K562 (cell line): ENCODE measurements around the gene NME4. TPM values are rescaled to one million over a fixed set of nuclear protein-coding genes. Genes with fewer than 3 reads are reported as not detected.

Experiments used
- CBX1 ChIP-seq: sonication (generic); IDR thresholded peaks from 2 replicates; pipeline ENCODE4 v1.6.1; 2016; ENCODE audit warnings: antibody characterized with exemption, low read depth, mild to moderate bottlenecking
- CC2D1A ChIP-seq: fragments of 450-650 bp; IDR thresholded peaks from 2 replicates; pipeline ENCODE4 v1.6.1; 2017; ENCODE audit warnings: mild to moderate bottlenecking
- CTBP1 ChIP-seq: fragments of 450-650 bp; IDR thresholded peaks from 2 replicates; pipeline ENCODE4 v1.6.1; 2016; ENCODE audit warnings: borderline replicate concordance
- CTCF ChIP-seq, 3 experiments: IDR thresholded peaks in 2 of 3; conservative IDR thresholded peaks in 1 of 3; 2 replicates each; pipeline ENCODE4 v1.5.1; 2011 to 2012; ENCODE audit warnings: low read length in 3 of 3, mild to moderate bottlenecking in 3 of 3, control low read depth in 2 of 3, improper control_type of control experiment in 1 of 3, inconsistent platforms in 1 of 3, low read depth in 1 of 3, mixed read lengths in 1 of 3, moderate library complexity in 1 of 3; ENCODE audit not compliant: insufficient read depth in 2 of 3
- E2F3 ChIP-seq: fragments of 250-450 bp; sonication (Bioruptor Pico); IDR thresholded peaks from 2 replicates; pipeline ENCODE4 v1.4.0; 2020; ENCODE audit warnings: mild to moderate bottlenecking
- GABPB1 ChIP-seq: sonication (generic); formaldehyde crosslinking; IDR thresholded peaks from 2 replicates; pipeline ENCODE4 v1.8.0; 2022; ENCODE audit warnings: mild to moderate bottlenecking, missing genetic modification reagents
- KDM1A ChIP-seq, 2 experiments: fragments of 450-650 bp; IDR thresholded peaks; 2 replicates each; pipeline ENCODE4 v1.6.1; 2016; ENCODE audit warnings: mild to moderate bottlenecking in 2 of 2
- MCM2 ChIP-seq: fragments of 450-650 bp; IDR thresholded peaks from 2 replicates; pipeline ENCODE4 v1.6.1; 2017; ENCODE audit warnings: low read depth, mild to moderate bottlenecking
- NBN ChIP-seq: fragments of 450-650 bp; IDR thresholded peaks from 2 replicates; pipeline ENCODE4 v1.6.1; 2016; ENCODE audit warnings: low read depth, mild to moderate bottlenecking
- NCOR1 ChIP-seq: fragments of 450-650 bp; IDR thresholded peaks from 2 replicates; pipeline ENCODE4 v1.6.1; 2016; ENCODE audit warnings: mild to moderate bottlenecking, moderate library complexity
- POLR2AphosphoS5 ChIP-seq: IDR thresholded peaks from 2 replicates; pipeline ENCODE4 v1.6.1; 2011; ENCODE audit warnings: mild to moderate bottlenecking, low read depth, low read length, moderate library complexity; ENCODE audit not compliant: control insufficient read depth, insufficient read depth
- RBFOX2 ChIP-seq: fragments of 200-400 bp; formaldehyde crosslinking; IDR thresholded peaks from 2 replicates; pipeline ENCODE4 v1.6.1; 2017; ENCODE audit warnings: low read depth, mild to moderate bottlenecking, low read length, moderate library complexity
- RCOR1 ChIP-seq, 2 experiments: IDR thresholded peaks; 2 replicates each; pipeline ENCODE4 v1.6.1; 2012; ENCODE audit warnings: low read depth in 2 of 2, low read length in 2 of 2, borderline replicate concordance in 1 of 2, improper control_type of control experiment in 1 of 2
- SAP30 ChIP-seq: fragments of 200-600 bp; sonication (generic); IDR thresholded peaks from 2 replicates; pipeline ENCODE4 v1.6.1; 2012; ENCODE audit warnings: borderline replicate concordance, low read depth, mild to moderate bottlenecking, moderate library complexity, low read length, control low read depth, inconsistent platforms; ENCODE audit not compliant: insufficient read depth, poor library complexity, severe bottlenecking
- THRA ChIP-seq: fragments of 450-650 bp; IDR thresholded peaks from 2 replicates; pipeline ENCODE4 v1.6.1; 2017; ENCODE audit warnings: mild to moderate bottlenecking, moderate library complexity
- UBTF ChIP-seq, 2 experiments: IDR thresholded peaks; 2 replicates each; pipeline ENCODE4 v1.6.1; 2012; ENCODE audit warnings: improper control_type of control experiment in 2 of 2, low read depth in 2 of 2, low read length in 2 of 2, borderline replicate concordance in 1 of 2
- ZEB2 ChIP-seq: fragments of 450-650 bp; IDR thresholded peaks from 2 replicates; pipeline ENCODE4 v1.6.1; 2016
- ZNF263 ChIP-seq: sonication (generic); formaldehyde crosslinking; IDR thresholded peaks from 2 replicates; pipeline ENCODE4 v1.8.0; 2022; ENCODE audit warnings: mild to moderate bottlenecking, missing genetic modification reagents, borderline replicate concordance
- ZNF436 ChIP-seq: fragments of 250-450, 450-650 bp; sonication (Bioruptor Pico); formaldehyde crosslinking; IDR thresholded peaks from 2 replicates; pipeline ENCODE4 v1.7.0; 2020; ENCODE audit warnings: mild to moderate bottlenecking
- ZNF561 ChIP-seq: fragments of 450-650 bp; formaldehyde crosslinking; conservative IDR thresholded peaks from 2 replicates; pipeline ENCODE4 v1.4.0; 2020; ENCODE audit warnings: mild to moderate bottlenecking, moderate library complexity
- ZNF830 ChIP-seq: fragments of 250-450 bp; sonication (Bioruptor Pico); IDR thresholded peaks from 2 replicates; pipeline ENCODE4 v1.5.0; 2021; ENCODE audit warnings: mild to moderate bottlenecking
- polyA plus RNA-seq, 8 experiments: library from polyadenylated mRNA; depleted of rRNA in 4 of 8; stranded (reverse) in 5 of 8; unstranded in 3 of 8; fragments of >200 nt; fragmentation: Nextera tagmentation in 2 of 8; fragmentation: Illumina TruSeq in 1 of 8; extraction: Ambion mirVana in 2 of 8; extraction: Trizol in 1 of 8; gene quantifications; 2 replicates each; pipeline versions ENCODE4 v1.2.1 to v1.2.3, GENCODE V29; 2011 to 2014; ENCODE audit warnings: inconsistent platforms in 1 of 8, missing spikeins in 1 of 8
- total RNA-seq, 7 experiments: library from RNA; depleted of rRNA in 6 of 7; stranded (reverse); fragments of >200 nt in 6 of 7; fragmentation: Illumina TruSeq in 2 of 7; extraction: Trizol in 2 of 7; gene quantifications; 2 replicates each; pipeline versions ENCODE4 v1.2.1 to v1.2.3, GENCODE V29; 2011 to 2021; ENCODE audit warnings: low replicate concordance in 1 of 7

Gene NME4
- total and polyA plus RNA-seq, 9 of the 15 experiments (the other 6 are each of a cell fraction or from before 2014, with no cell fraction given): 15.4 to 264 (median 139) TPM

- TF ChIP-seq ZEB2 (peak; percentile 28; the same call in 1 of the 2 replicates), MCM2 (no peak), CTBP1 (peak; percentile 51), POLR2AphosphoS5 (0 out of 2 replicates have a peak, but pooled peaks have one; percentile 45), ZNF436 (0 out of 2 replicates have a peak, but pooled peaks have one; percentile 39), NBN (peak; percentile 71; the same call in 1 of the 2 replicates), ZNF830 (0 out of 2 replicates have a peak, but pooled peaks have one; percentile 30), RCOR1 (IDR thresholded peaks at IDR 0.05; ENCODE audit: borderline replicate concordance in 1 of 2, low read depth in 2 of 2, low read length in 2 of 2) (no peak), E2F3 (CRISPR knock-in tag) (0 out of 2 replicates have a peak, but pooled peaks have one; percentile 24), THRA (no peak), KDM1A (IDR thresholded peaks at IDR 0.05) (0 out of 4 replicates have a peak, but pooled peaks of 1 of the 2 experiments have one; percentile 22), RBFOX2 (peak; percentile 89), GABPB1 (peak; percentile 41; the same call in 1 of the 2 replicates), ZNF263 (CRISPR knock-in tag) (peak; percentile 77; the same call in 1 of the 2 replicates), SAP30 (peak; percentile 10), NCOR1 (peak; percentile 46), CTCF (IDR thresholded peaks at IDR 0.05 in 2 of 3, conservative IDR thresholded peaks at IDR 0.05 in 1 of 3; ENCODE audit: insufficient read depth in 2 of 3, low read depth in 1 of 3, low read length in 3 of 3) (peak; percentile 63 to 67 (median 63)), ZNF561 (0 out of 2 replicates have a peak, but pooled peaks have one; percentile 61), CC2D1A (peak; percentile 40; the same call in 1 of the 2 replicates), UBTF (IDR thresholded peaks at IDR 0.05; ENCODE audit: borderline replicate concordance in 1 of 2, low read depth in 2 of 2, low read length in 2 of 2) (peak in 1 of 2 experiments; percentile 87; a peak in 2 of 4 replicates), CBX1 (peak; percentile 69; the same call in 1 of the 2 replicates)
These were observed 4.7 kb downstream of the NME4 start, which contains the start of gene DECR2 (continued) for GRCh38 chr16:401468-402348.
